Neural crest cell (in vitro differentiated cells): ENCODE results near the gene SLC35G6. TPM values are rescaled to one million over a fixed set of nuclear protein-coding genes. Genes with fewer than 3 reads are reported as not detected.

ENCODE experiments used
- DNase-seq: peaks from one replicate; pipeline ENCODE4 v3.0.0; 2021; ENCODE audit warnings: low read depth, mixed read lengths, low spot score
- H3K27ac Mint-ChIP-seq: one replicate; pipeline ENCODE4 v1.8.0; 2021; ENCODE audit warnings: mild to moderate bottlenecking, mixed read lengths; ENCODE audit not compliant: unreplicated experiment
- H3K27me3 Mint-ChIP-seq: 2 replicates; pipeline ENCODE4 v1.8.0; 2021; ENCODE audit warnings: low read depth, mild to moderate bottlenecking, mixed read lengths
- H3K36me3 Mint-ChIP-seq: 2 replicates; pipeline ENCODE4 v1.8.0; 2021; ENCODE audit warnings: low read depth, mild to moderate bottlenecking, mixed read lengths
- H3K4me1 Mint-ChIP-seq: 2 replicates; pipeline ENCODE4 v1.8.0; 2021; ENCODE audit warnings: mixed read lengths
- H3K4me3 Mint-ChIP-seq: one replicate; pipeline ENCODE4 v1.8.0; 2021; ENCODE audit warnings: mild to moderate bottlenecking, mixed read lengths
- H3K9me3 Mint-ChIP-seq: 2 replicates; pipeline ENCODE4 v1.8.0; 2021; ENCODE audit warnings: mixed read lengths
- total RNA-seq: library from RNA; stranded (reverse); gene quantifications from 2 replicates; pipeline ENCODE4 v1.2.1, GENCODE V29; 2021
- TF ChIP-seq, protein P1 (sequence below): fragments of 200-600 bp; sonication (generic); conservative IDR thresholded peaks from 2 replicates; pipeline ENCODE4 v1.5.0; 2021; ENCODE audit warnings: antibody characterized with exemption, mild to moderate bottlenecking

Gene SLC35G6
- total RNA-seq, 1 donor from 2014 or later: not detected

DNA sequence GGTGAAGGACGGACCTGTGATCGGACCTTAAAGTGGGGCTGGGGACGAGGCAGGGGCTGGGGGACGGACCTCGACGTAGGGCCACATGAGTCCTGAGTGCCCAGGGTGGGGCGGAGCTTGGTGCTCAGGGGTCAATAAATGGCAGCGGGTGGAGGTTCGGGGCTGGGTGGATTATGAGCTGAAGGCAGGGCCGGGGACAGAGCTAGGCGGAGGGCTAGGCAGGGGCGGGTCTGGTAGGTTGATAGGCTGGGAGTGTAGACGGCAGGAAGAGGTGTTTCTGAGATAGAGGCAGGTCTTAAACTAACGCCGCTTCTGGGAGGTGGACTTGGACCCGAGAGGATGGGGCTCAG is 35.7 kb upstream of the SLC35G6 start:
- Mint-ChIP-seq H3K9me3 (no peaks in the 10 kb centered on the region), H3K27me3 (peaks cover 48% of the 10 kb centered on the region), H3K27ac (peak overlapping the region; percentile 87), H3K4me3 (peak overlapping the region; percentile 85), H3K4me1 (peaks cover 34% of the 10 kb centered on the region), H3K36me3 (no peaks in the 10 kb centered on the region)
- no peak for DNase-seq
- TF ChIP-seq, protein P1, sequence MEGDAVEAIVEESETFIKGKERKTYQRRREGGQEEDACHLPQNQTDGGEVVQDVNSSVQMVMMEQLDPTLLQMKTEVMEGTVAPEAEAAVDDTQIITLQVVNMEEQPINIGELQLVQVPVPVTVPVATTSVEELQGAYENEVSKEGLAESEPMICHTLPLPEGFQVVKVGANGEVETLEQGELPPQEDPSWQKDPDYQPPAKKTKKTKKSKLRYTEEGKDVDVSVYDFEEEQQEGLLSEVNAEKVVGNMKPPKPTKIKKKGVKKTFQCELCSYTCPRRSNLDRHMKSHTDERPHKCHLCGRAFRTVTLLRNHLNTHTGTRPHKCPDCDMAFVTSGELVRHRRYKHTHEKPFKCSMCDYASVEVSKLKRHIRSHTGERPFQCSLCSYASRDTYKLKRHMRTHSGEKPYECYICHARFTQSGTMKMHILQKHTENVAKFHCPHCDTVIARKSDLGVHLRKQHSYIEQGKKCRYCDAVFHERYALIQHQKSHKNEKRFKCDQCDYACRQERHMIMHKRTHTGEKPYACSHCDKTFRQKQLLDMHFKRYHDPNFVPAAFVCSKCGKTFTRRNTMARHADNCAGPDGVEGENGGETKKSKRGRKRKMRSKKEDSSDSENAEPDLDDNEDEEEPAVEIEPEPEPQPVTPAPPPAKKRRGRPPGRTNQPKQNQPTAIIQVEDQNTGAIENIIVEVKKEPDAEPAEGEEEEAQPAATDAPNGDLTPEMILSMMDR: no peak

DNA sequence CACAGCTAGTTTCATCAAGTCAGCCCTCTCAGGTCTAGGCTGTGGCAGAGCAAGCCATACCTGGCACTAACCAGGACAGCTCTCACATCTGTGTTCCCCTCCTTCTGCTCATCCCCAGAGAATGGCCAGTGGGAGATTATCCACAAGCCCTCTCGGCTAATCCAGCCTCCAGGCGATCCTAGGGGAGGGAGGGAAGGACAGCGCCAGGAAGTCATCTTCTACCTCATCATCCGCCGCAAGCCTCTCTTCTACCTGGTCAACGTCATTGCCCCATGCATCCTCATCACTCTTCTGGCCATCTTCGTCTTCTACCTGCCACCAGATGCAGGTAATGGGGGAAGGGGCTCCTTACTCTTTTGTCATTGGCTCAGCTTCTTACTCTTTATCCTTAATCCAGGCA is 32.8 kb upstream of the SLC35G6 start:
- TF ChIP-seq, protein P1: no peak
- peaks cover 16% of the 10 kb centered on the region for H3K4me1 Mint-ChIP-seq
- H3K4me3 Mint-ChIP-seq: no peak overlapping the region

DNA sequence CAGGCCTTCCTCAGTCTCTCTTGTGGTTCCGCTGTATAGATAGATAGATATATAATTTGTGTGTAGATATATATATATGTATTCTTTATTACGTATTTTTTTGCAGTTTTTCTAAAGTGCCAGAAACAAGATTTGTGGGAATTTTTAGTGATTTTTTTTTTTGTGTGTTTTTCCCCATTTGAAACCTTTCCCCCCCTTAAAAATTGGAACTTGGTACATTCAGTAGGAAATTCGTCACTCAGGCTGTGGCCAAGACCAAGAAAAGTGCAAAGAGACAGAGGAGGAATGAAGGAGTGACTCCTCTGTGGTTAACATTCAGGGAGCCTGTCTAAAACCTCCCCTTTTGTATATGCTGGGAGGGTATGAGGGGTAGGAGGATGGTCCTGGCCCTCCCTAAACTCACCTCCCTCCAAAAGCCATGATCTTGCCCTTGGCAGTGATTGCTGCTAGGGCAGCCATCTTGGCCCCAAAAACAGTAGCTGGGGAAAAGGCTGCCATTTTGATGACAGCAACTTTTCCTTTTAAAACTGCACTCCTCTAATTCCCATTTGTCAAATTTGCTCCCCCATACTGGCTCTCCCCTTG is 21.2 kb upstream of the SLC35G6 start:
- H3K4me1 Mint-ChIP-seq: peaks cover 12% of the 10 kb centered on the region
- H3K9me3 Mint-ChIP-seq: no peaks in the 10 kb centered on the region
- H3K27ac Mint-ChIP-seq: no peak overlapping the region
- TF ChIP-seq, protein P1: no peak
- no peak for DNase-seq
- no peaks in the 10 kb centered on the region for H3K27me3 Mint-ChIP-seq
- peaks cover 2% of the 10 kb centered on the region for H3K36me3 Mint-ChIP-seq
- H3K4me3 Mint-ChIP-seq: peak overlapping the region; percentile 61

More for the DNA sequence above, 32.8 kb upstream of the SLC35G6 start:
- Mint-ChIP-seq H3K27ac (no peak overlapping the region), H3K27me3 (peaks cover 26% of the 10 kb centered on the region), H3K36me3 (no peaks in the 10 kb centered on the region), H3K9me3 (no peaks in the 10 kb centered on the region)
- no peak for DNase-seq

DNA sequence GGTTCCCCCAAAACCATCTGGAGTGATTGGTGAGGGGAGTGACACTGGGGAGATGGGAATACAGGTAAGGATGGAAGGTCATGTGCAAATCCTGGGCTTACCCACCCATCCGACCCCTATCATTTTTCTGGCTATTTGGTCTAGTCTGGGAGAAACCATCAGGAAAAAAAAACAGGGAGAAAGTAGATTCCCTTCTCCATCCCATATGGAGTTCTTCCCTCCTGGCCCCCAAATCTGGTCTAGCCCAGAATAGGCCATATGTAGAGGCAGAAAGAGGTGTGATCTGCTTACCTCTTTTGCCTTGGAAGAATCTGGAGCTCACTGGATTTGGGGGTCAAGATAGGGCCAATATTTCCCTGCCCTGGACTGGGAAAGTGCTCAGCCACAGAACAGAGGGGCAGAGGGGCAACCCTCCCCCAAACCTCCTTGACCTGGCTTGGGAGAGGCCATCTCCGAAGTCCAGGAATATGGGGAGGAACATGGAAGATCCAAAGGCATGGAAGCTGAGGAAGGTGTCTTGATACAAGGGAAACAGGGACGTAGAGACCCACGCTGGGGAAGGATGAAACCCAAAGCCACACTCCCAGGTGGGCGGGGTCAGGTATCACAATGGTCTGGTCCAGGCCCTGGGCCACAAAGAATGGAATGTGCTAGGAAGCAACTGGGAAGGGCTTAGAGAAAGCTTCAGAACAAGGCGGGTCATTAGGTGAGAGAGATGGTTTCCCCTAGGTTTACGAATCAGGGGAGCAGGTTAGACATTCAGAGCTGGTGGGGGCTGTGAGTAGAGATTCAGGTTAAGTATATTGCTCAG is 20.2 kb upstream of the SLC35G6 start:
- Mint-ChIP-seq H3K4me1 (peaks cover 6% of the 10 kb centered on the region), H3K36me3 (peaks cover 2% of the 10 kb centered on the region), H3K9me3 (no peaks in the 10 kb centered on the region), H3K27me3 (no peaks in the 10 kb centered on the region), H3K4me3 (no peak overlapping the region), H3K27ac (no peak overlapping the region)
- TF ChIP-seq, protein P1: no peak
- DNase-seq: no peak

DNA sequence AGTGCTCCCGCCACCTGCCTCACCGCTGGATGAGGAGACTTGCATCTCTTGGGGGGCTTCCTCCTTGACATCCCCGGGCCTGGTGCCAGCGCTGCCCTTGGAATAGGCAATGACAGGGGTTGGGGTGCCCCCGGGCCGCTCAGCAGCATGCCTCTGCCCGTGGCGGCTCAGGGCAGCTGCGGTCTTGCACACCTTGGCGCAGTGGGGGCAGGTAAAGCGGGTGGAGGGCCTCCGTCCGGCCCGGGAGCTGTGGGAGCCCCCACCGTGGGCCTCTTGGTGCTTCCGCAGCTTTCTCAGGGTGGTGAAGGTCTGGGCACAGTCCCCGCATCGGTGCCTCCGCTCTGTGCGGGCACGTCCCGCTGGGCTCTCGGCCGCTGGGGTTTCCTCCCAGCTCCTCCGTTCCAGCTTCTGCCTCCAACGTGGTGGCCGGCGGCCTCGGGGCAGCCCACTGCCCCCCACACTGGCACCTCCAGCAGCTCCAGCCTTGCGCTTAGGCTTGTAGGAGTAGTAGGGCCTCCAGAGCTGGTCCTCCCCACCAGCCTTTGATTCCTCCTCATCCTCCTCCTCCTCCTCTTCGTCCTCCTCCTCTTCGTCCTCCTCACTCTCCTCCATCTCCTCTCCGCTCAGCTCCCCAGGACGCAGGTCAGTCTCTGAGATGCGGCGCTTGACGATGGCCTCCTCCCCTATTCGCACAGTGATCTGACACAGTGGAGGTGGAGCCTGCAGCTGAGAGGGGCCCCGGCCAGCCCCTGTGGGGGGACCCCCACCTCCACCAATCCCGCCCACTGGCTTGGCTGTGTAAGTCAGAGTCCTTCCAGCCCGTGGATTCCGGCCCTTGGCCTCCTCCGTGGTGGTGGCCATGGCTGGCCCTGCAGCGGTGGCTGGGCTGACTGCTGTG is 18.5 kb upstream of the SLC35G6 start:
- Mint-ChIP-seq H3K4me1 (peaks cover 17% of the 10 kb centered on the region), H3K4me3 (no peak overlapping the region), H3K27me3 (no peaks in the 10 kb centered on the region), H3K27ac (no peak overlapping the region), H3K9me3 (no peaks in the 10 kb centered on the region), H3K36me3 (peaks cover 2% of the 10 kb centered on the region)
- no peak for DNase-seq
- TF ChIP-seq, protein P1: no peak
